HepG2 (cell line): Measurements from ENCODE around the gene TBX21. TPM values are rescaled to one million over a fixed set of nuclear protein-coding genes. Genes with fewer than 3 reads are reported as not detected.

Experiments
- ARHGAP35 ChIP-seq: sonication (generic); formaldehyde crosslinking; IDR thresholded peaks from 2 replicates; pipeline ENCODE4 v1.9.0; 2022; ENCODE audit warnings: mild to moderate bottlenecking, inconsistent platforms, moderate library complexity, missing genetic modification reagents, borderline replicate concordance
- CCDC6 ChIP-seq: sonication (generic); formaldehyde crosslinking; IDR thresholded peaks from 2 replicates; pipeline ENCODE4 v1.8.1; 2022; ENCODE audit warnings: mild to moderate bottlenecking, missing genetic modification reagents, moderate library complexity
- ETV6 ChIP-seq: sonication (generic); formaldehyde crosslinking; conservative IDR thresholded peaks from 2 replicates; pipeline ENCODE4 v1.4.0; 2020; ENCODE audit warnings: missing genetic modification reagents
- KDM4B ChIP-seq: sonication (generic); formaldehyde crosslinking; IDR thresholded peaks from 2 replicates; pipeline ENCODE4 v1.4.0; 2020; ENCODE audit warnings: missing genetic modification reagents
- MAFG ChIP-seq: sonication (generic); formaldehyde crosslinking; IDR thresholded peaks from 2 replicates; pipeline ENCODE4 v1.5.1; 2020; ENCODE audit warnings: mild to moderate bottlenecking, missing genetic modification reagents
- MIXL1 ChIP-seq: IDR thresholded peaks from 2 replicates; pipeline ENCODE4 v1.6.1; 2016
- SKI ChIP-seq: fragments of 450-650 bp; IDR thresholded peaks from one replicate; pipeline ENCODE4 v1.6.1; 2018; ENCODE audit warnings: mild to moderate bottlenecking; ENCODE audit not compliant: partially characterized antibody
- SNAPC2 ChIP-seq: sonication (generic); formaldehyde crosslinking; IDR thresholded peaks from 2 replicates; pipeline ENCODE4 v1.8.1; 2022; ENCODE audit warnings: mild to moderate bottlenecking, missing genetic modification reagents
- ZBTB20 ChIP-seq: sonication (generic); formaldehyde crosslinking; IDR thresholded peaks from 2 replicates; pipeline ENCODE4 v1.8.1; 2023; ENCODE audit warnings: missing genetic modification reagents, low read depth, mild to moderate bottlenecking, borderline replicate concordance
- ZFP36 ChIP-seq: fragments of 150-350 bp; IDR thresholded peaks from 2 replicates; pipeline ENCODE4 v1.6.1; 2018; ENCODE audit warnings: borderline replicate concordance, low read length, low read depth; ENCODE audit not compliant: partially characterized antibody
- ZNF10 ChIP-seq: sonication (generic); formaldehyde crosslinking; IDR thresholded peaks from 2 replicates; pipeline ENCODE4 v1.4.0; 2020; ENCODE audit warnings: mild to moderate bottlenecking, low read depth, missing genetic modification reagents, borderline replicate concordance
- ZNF260 ChIP-seq: sonication (generic); formaldehyde crosslinking; IDR thresholded peaks from 2 replicates; pipeline ENCODE4 v1.4.0; 2020; ENCODE audit warnings: missing genetic modification reagents, low read depth, mild to moderate bottlenecking, borderline replicate concordance
- ZNF263 ChIP-seq: sonication (generic); formaldehyde crosslinking; IDR thresholded peaks from 2 replicates; pipeline ENCODE4 v1.4.0; 2020; ENCODE audit warnings: missing genetic modification reagents
- ZNF383 ChIP-seq: sonication (generic); formaldehyde crosslinking; IDR thresholded peaks from 2 replicates; pipeline ENCODE4 v1.4.0; 2020; ENCODE audit warnings: missing genetic modification reagents, mild to moderate bottlenecking, borderline replicate concordance
- ZNF598 ChIP-seq: sonication (generic); formaldehyde crosslinking; IDR thresholded peaks from 2 replicates; pipeline ENCODE4 v1.5.1; 2020; ENCODE audit warnings: mild to moderate bottlenecking, missing genetic modification reagents, borderline replicate concordance
- polyA plus RNA-seq, 8 experiments: library from polyadenylated mRNA; depleted of rRNA in 3 of 8; stranded (reverse) in 7 of 8; unstranded in 1 of 8; fragments of >200 nt; fragmentation: Illumina TruSeq in 4 of 8; extraction: Trizol in 4 of 8; gene quantifications; 2 replicates each; pipeline versions ENCODE4 v1.2.1 to v1.2.3, GENCODE V29; 2011 to 2016; ENCODE audit warnings: low read depth in 4 of 8, missing spikeins in 1 of 8, mixed read lengths in 1 of 8; ENCODE audit not compliant: insufficient read depth in 1 of 8
- total RNA-seq, 5 experiments: library from RNA; depleted of rRNA; stranded (reverse); fragments of >200 nt; fragmentation: Illumina TruSeq; extraction: Trizol; gene quantifications; 2 replicates each; pipeline ENCODE4 v1.2.3, GENCODE V29; 2016; ENCODE audit warnings: low read depth in 1 of 5
- TF ChIP-seq, protein P1 (sequence below): sonication (generic); formaldehyde crosslinking; IDR thresholded peaks from 2 replicates; pipeline ENCODE4 v1.4.0; 2020; ENCODE audit warnings: low read depth, mild to moderate bottlenecking, missing genetic modification reagents
- TF ChIP-seq, protein P2 (sequence below): sonication (generic); formaldehyde crosslinking; IDR thresholded peaks from 2 replicates; pipeline ENCODE4 v1.4.0; 2020; ENCODE audit warnings: missing genetic modification reagents
- TF ChIP-seq, protein P3 (sequence below): sonication (generic); formaldehyde crosslinking; IDR thresholded peaks from 2 replicates; pipeline ENCODE4 v1.5.0; 2020; ENCODE audit warnings: missing genetic modification reagents
- TF ChIP-seq, protein P4 (sequence below): sonication (generic); formaldehyde crosslinking; IDR thresholded peaks from 2 replicates; pipeline ENCODE4 v1.4.0; 2020; ENCODE audit warnings: missing genetic modification reagents, mild to moderate bottlenecking, borderline replicate concordance

Gene TBX21
- total and polyA plus RNA-seq, 2 of the 13 experiments (the other 11 are each of a cell fraction or from before 2014, with no cell fraction given), result not detected

DNA sequence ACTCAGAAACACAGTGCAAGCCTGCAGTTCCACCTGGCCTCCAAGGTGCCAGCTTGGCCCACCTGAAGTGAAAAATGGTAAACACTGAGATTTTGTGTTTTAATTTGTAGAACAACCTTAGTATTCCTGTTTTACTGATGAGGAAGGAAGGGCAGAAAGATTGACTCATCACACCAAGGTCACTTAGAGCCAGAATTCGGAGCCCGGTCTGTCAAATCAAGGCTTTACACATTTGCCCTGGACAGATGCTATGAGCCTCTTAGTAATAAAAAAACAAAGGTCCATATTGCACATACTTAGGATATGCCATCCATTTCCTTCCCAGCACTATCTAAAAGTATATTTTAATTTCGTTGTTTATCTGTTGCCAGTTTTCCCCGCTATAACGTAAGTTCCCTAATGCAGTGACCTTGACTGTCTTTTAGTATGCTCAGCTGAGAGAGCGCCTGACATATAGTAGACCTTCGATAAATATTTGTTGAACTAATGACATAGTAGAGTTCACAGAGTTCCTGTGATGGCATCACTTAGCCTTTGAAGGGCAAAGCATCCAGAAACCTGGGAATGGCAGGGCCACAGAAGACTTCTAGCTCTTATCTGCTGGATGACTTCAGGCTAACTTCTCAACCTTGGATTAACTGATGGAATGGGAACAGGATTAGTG is 46.2 kb upstream of the TBX21 start (continued):
- TF ChIP-seq ZNF10 (CRISPR knock-in tag), result no peak
- TF ChIP-seq MAFG (CRISPR knock-in tag), result no peak
- TF ChIP-seq ARHGAP35, result no peak
- TF ChIP-seq ZBTB20 (CRISPR knock-in tag), result peak; percentile 89; the same call in 1 of the 2 replicates
- TF ChIP-seq, protein P1, sequence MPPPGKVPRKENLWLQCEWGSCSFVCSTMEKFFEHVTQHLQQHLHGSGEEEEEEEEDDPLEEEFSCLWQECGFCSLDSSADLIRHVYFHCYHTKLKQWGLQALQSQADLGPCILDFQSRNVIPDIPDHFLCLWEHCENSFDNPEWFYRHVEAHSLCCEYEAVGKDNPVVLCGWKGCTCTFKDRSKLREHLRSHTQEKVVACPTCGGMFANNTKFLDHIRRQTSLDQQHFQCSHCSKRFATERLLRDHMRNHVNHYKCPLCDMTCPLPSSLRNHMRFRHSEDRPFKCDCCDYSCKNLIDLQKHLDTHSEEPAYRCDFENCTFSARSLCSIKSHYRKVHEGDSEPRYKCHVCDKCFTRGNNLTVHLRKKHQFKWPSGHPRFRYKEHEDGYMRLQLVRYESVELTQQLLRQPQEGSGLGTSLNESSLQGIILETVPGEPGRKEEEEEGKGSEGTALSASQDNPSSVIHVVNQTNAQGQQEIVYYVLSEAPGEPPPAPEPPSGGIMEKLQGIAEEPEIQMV (CRISPR knock-in tag), result no peak
- no peak for TF ChIP-seq ZNF383 (CRISPR knock-in tag)
- TF ChIP-seq SNAPC2 (CRISPR knock-in tag), result no peak
- TF ChIP-seq MIXL1 (CRISPR knock-in tag), result 0 out of 2 replicates have a peak, but pooled peaks have one; percentile 45
- TF ChIP-seq ZNF598 (CRISPR knock-in tag), result no peak
- peak; percentile 77 for TF ChIP-seq SKI
- no peak for TF ChIP-seq KDM4B
- TF ChIP-seq, protein P2, sequence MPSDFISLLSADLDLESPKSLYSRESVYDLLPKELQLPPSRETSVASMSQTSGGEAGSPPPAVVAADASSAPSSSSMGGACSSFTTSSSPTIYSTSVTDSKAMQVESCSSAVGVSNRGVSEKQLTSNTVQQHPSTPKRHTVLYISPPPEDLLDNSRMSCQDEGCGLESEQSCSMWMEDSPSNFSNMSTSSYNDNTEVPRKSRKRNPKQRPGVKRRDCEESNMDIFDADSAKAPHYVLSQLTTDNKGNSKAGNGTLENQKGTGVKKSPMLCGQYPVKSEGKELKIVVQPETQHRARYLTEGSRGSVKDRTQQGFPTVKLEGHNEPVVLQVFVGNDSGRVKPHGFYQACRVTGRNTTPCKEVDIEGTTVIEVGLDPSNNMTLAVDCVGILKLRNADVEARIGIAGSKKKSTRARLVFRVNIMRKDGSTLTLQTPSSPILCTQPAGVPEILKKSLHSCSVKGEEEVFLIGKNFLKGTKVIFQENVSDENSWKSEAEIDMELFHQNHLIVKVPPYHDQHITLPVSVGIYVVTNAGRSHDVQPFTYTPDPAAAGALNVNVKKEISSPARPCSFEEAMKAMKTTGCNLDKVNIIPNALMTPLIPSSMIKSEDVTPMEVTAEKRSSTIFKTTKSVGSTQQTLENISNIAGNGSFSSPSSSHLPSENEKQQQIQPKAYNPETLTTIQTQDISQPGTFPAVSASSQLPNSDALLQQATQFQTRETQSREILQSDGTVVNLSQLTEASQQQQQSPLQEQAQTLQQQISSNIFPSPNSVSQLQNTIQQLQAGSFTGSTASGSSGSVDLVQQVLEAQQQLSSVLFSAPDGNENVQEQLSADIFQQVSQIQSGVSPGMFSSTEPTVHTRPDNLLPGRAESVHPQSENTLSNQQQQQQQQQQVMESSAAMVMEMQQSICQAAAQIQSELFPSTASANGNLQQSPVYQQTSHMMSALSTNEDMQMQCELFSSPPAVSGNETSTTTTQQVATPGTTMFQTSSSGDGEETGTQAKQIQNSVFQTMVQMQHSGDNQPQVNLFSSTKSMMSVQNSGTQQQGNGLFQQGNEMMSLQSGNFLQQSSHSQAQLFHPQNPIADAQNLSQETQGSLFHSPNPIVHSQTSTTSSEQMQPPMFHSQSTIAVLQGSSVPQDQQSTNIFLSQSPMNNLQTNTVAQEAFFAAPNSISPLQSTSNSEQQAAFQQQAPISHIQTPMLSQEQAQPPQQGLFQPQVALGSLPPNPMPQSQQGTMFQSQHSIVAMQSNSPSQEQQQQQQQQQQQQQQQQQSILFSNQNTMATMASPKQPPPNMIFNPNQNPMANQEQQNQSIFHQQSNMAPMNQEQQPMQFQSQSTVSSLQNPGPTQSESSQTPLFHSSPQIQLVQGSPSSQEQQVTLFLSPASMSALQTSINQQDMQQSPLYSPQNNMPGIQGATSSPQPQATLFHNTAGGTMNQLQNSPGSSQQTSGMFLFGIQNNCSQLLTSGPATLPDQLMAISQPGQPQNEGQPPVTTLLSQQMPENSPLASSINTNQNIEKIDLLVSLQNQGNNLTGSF (CRISPR knock-in tag), result no peak
- no peak for TF ChIP-seq CCDC6 (CRISPR knock-in tag)
- TF ChIP-seq ZNF263 (CRISPR knock-in tag), result no peak
- TF ChIP-seq ETV6 (CRISPR knock-in tag), result no peak
- TF ChIP-seq ZNF260, result no peak
- TF ChIP-seq, protein P3, sequence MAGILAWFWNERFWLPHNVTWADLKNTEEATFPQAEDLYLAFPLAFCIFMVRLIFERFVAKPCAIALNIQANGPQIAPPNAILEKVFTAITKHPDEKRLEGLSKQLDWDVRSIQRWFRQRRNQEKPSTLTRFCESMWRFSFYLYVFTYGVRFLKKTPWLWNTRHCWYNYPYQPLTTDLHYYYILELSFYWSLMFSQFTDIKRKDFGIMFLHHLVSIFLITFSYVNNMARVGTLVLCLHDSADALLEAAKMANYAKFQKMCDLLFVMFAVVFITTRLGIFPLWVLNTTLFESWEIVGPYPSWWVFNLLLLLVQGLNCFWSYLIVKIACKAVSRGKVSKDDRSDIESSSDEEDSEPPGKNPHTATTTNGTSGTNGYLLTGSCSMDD (CRISPR knock-in tag), result no peak
- TF ChIP-seq, protein P4, sequence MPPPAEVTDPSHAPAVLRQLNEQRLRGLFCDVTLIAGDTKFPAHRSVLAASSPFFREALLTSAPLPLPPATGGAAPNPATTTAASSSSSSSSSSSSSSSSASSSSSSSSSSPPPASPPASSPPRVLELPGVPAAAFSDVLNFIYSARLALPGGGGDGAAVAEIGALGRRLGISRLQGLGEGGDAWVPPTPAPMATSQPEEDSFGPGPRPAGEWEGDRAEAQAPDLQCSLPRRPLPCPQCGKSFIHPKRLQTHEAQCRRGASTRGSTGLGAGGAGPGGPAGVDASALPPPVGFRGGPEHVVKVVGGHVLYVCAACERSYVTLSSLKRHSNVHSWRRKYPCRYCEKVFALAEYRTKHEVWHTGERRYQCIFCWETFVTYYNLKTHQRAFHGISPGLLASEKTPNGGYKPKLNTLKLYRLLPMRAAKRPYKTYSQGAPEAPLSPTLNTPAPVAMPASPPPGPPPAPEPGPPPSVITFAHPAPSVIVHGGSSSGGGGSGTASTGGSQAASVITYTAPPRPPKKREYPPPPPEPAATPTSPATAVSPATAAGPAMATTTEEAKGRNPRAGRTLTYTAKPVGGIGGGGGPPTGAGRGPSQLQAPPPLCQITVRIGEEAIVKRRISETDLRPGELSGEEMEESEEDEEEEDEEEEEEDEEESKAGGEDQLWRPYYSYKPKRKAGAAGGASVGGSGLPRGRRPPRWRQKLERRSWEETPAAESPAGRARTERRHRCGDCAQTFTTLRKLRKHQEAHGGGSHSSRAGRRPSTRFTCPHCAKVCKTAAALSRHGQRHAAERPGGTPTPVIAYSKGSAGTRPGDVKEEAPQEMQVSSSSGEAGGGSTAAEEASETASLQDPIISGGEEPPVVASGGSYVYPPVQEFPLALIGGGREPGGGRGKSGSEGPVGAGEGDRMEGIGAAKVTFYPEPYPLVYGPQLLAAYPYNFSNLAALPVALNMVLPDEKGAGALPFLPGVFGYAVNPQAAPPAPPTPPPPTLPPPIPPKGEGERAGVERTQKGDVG (CRISPR knock-in tag), result no peak
- TF ChIP-seq ZFP36, result no peak
